ENCODE data around the gene MORN1. TPM values are rescaled to one million over a fixed set of nuclear protein-coding genes. Genes with fewer than 3 reads are reported as not detected.

The MORN1 gene
- total RNA-seq, 1 donor from 2014 or later = 10.8 TPM

GRCh38 chr1:2320760-2321667, 70.3 kb downstream of the MORN1 start:
- Mint-ChIP-seq H3K9me3 (ENCODE audit: unreplicated experiment) (peaks cover 1% of the 10 kb centered on the region), H3K27me3 (ENCODE audit: unreplicated experiment) (peaks cover 4% of the 10 kb centered on the region), H3K4me3 (ENCODE audit: unreplicated experiment) (no peak overlapping the region), H3K36me3 (ENCODE audit: unreplicated experiment) (no peaks in the 10 kb centered on the region), H3K4me1 (ENCODE audit: low read depth, unreplicated experiment) (no peaks in the 10 kb centered on the region), H3K27ac (ENCODE audit: unreplicated experiment) (no peak overlapping the region)
- TF ChIP-seq CTCF (IDR thresholded peaks at IDR 0.05; ENCODE audit: partially characterized antibody, unreplicated experiment) = no peak
- no peak for DNase-seq

- H3K27ac Mint-ChIP-seq (ENCODE audit: unreplicated experiment) = no peak overlapping the region
- H3K27me3 Mint-ChIP-seq (ENCODE audit: unreplicated experiment) = peaks cover 2% of the 10 kb centered on the region
- H3K4me1 Mint-ChIP-seq (ENCODE audit: low read depth, unreplicated experiment) = no peaks in the 10 kb centered on the region
- DNase-seq = no peak
- H3K9me3 Mint-ChIP-seq (ENCODE audit: unreplicated experiment) = no peaks in the 10 kb centered on the region
- no peak for TF ChIP-seq CTCF (IDR thresholded peaks at IDR 0.05; ENCODE audit: partially characterized antibody, unreplicated experiment)
- H3K4me3 Mint-ChIP-seq (ENCODE audit: unreplicated experiment) = no peak overlapping the region
- no peaks in the 10 kb centered on the region for H3K36me3 Mint-ChIP-seq (ENCODE audit: unreplicated experiment)
These were observed 71.3 kb downstream of the MORN1 start for GRCh38 chr1:2320006-2320405.

- TF ChIP-seq CTCF (IDR thresholded peaks at IDR 0.05; ENCODE audit: partially characterized antibody, unreplicated experiment) = no peak
- H3K36me3 Mint-ChIP-seq (ENCODE audit: unreplicated experiment) = no peaks in the 10 kb centered on the region
- no peak for DNase-seq
- no peaks in the 10 kb centered on the region for H3K9me3 Mint-ChIP-seq (ENCODE audit: unreplicated experiment)
- H3K27me3 Mint-ChIP-seq (ENCODE audit: unreplicated experiment) = peaks cover 2% of the 10 kb centered on the region
- H3K27ac Mint-ChIP-seq (ENCODE audit: unreplicated experiment) = no peak overlapping the region
- no peaks in the 10 kb centered on the region for H3K4me1 Mint-ChIP-seq (ENCODE audit: low read depth, unreplicated experiment)
- H3K4me3 Mint-ChIP-seq (ENCODE audit: unreplicated experiment) = no peak overlapping the region
These were observed 72.1 kb downstream of the MORN1 start for GRCh38 chr1:2319291-2319690.

GRCh38 chr1:2318314-2319278, 72.8 kb downstream of the MORN1 start:
- H3K9me3 Mint-ChIP-seq (ENCODE audit: unreplicated experiment) = no peaks in the 10 kb centered on the region
- no peak for DNase-seq
- H3K36me3 Mint-ChIP-seq (ENCODE audit: unreplicated experiment) = no peaks in the 10 kb centered on the region
- no peaks in the 10 kb centered on the region for H3K4me1 Mint-ChIP-seq (ENCODE audit: low read depth, unreplicated experiment)
- TF ChIP-seq CTCF (IDR thresholded peaks at IDR 0.05; ENCODE audit: partially characterized antibody, unreplicated experiment) = no peak
- no peak overlapping the region for H3K4me3 Mint-ChIP-seq (ENCODE audit: unreplicated experiment)
- no peak overlapping the region for H3K27ac Mint-ChIP-seq (ENCODE audit: unreplicated experiment)
- peaks cover 2% of the 10 kb centered on the region for H3K27me3 Mint-ChIP-seq (ENCODE audit: unreplicated experiment)
